HG03457 (cell line): Measurements from ENCODE around the gene FXYD2.
"Not testable (repeated sequence)": the region's sequence is repeated elsewhere in the genome, so short reads cannot be mapped to it uniquely, and the experiment has no call there.

Experiments used
- ATAC-seq: cut with Tn5 transposase; IDR thresholded peaks from one replicate; pipeline ENCODE4 v1.9.1; 2021; ENCODE audit warnings: moderate number of reproducible peaks; ENCODE audit not compliant: unreplicated experiment

Gene FXYD2

GRCh38 chr11:117824571-117825537 lies at the start of gene FXYD2:
TSS of gene FXYD2 (minus strand) at chr11:117824744. CDS start at chr11:117824678, 66 bp downstream.
- no peak for ATAC-seq

- ATAC-seq = no peak
Measured at GRCh38 chr11:117873828-117874125, 49.2 kb upstream of the FXYD2 start.

- no peak for ATAC-seq
Measured at GRCh38 chr11:117872975-117873827, 48.7 kb upstream of the FXYD2 start.

- no peak for ATAC-seq
Measured at GRCh38 chr11:117872420-117872961, 47.9 kb upstream of the FXYD2 start.

GRCh38 chr11:117871784-117872183 lies 47.2 kb upstream of the FXYD2 start:
- no peak for ATAC-seq

- no peak for ATAC-seq
Measured at GRCh38 chr11:117871160-117871559, 46.6 kb upstream of the FXYD2 start.

GRCh38 chr11:117870103-117870952 lies 45.8 kb upstream of the FXYD2 start:
- ATAC-seq = no peak

- ATAC-seq = no peak
Measured at GRCh38 chr11:117869604-117870003, 45.1 kb upstream of the FXYD2 start.

- ATAC-seq = no peak
Measured at GRCh38 chr11:117868815-117869561, 44.4 kb upstream of the FXYD2 start.

- no peak for ATAC-seq
Measured at GRCh38 chr11:117868088-117868487, 43.5 kb upstream of the FXYD2 start.

GRCh38 chr11:117866526-117866925 lies 42.0 kb upstream of the FXYD2 start:
- ATAC-seq = no peak

- ATAC-seq = not testable (repeated sequence)
Measured at GRCh38 chr11:117865546-117865945, 41.0 kb upstream of the FXYD2 start.

GRCh38 chr11:117863383-117863782 lies 38.8 kb upstream of the FXYD2 start:
- ATAC-seq = no peak

- no peak for ATAC-seq
Measured at GRCh38 chr11:117862753-117863152, 38.2 kb upstream of the FXYD2 start.

GRCh38 chr11:117862019-117862725 lies 37.6 kb upstream of the FXYD2 start:
- no peak for ATAC-seq

GRCh38 chr11:117861151-117862018 lies 36.8 kb upstream of the FXYD2 start:
- no peak for ATAC-seq

- ATAC-seq = no peak
Measured at GRCh38 chr11:117860139-117860538, 35.6 kb upstream of the FXYD2 start.

- no peak for ATAC-seq
Measured at GRCh38 chr11:117859488-117860112, 35.1 kb upstream of the FXYD2 start.
